ENCODE measurements around the gene ATXN7.

- TF ChIP-seq CTCF (conservative IDR thresholded peaks at IDR 0.05; ENCODE audit: low read length) = no peak
- TF ChIP-seq EZH2phosphoT487 (IDR thresholded peaks at IDR 0.05; ENCODE audit: borderline replicate concordance) = no peak
These were observed 185.5 kb downstream of the ATXN7 start for GRCh38 chr3:64049136-64049535.

Data from Loucy (cell line).